ENCODE data around the gene ANKRD44. TPM values are rescaled to one million over a fixed set of nuclear protein-coding genes. Genes with fewer than 3 reads are reported as not detected.

Gene ANKRD44
- total and polyA plus RNA-seq, 2 of the 8 experiments (the other 6 are each of a cell fraction or from before 2014, with no cell fraction given), result 1.2 to 1.3 TPM

GRCh38 chr2:197028230-197028629 lies 282.4 kb downstream of the ANKRD44 start:
- H3K23ac ChIP-seq (ENCODE audit: insufficient read length), result no peak overlapping the region
- H2BK5ac ChIP-seq (ENCODE audit: low read depth, low read length), result no peak overlapping the region
- no peaks in the 10 kb centered on the region for H3K27me3 ChIP-seq (replicated peaks in 1 of 4; ENCODE audit: control insufficient read depth in 3 of 4, extremely low read depth in 1 of 4, insufficient read depth in 3 of 4, low read length in 3 of 4)
- 86% methylated on average over 4 of the region's 4 CpGs; no CpG with 5 or more reads in 1 of the 2 experiments for WGBS, 2 experiments (ENCODE audit: extremely low coverage in 1 of 2, insufficient coverage in 1 of 2, insufficient read length in 1 of 2, insufficient replicate concordance in 2 of 2, low coverage in 1 of 2, low lambda C conversion rate in 2 of 2, missing lambda C conversion rate in 1 of 2)
- CTCF ChIA-PET (ENCODE audit: partially characterized antibody), result interaction anchor here (0.5 to 5.4 kb wide), 8 partner anchors 9 to 322 kb away, joined by 3 to 41 read pairs (median 4); no protein-coding TSS in a partner anchor
- H2BK12ac ChIP-seq (ENCODE audit: low read depth, low read length), result no peak overlapping the region
- H3K56ac ChIP-seq (replicated peaks; ENCODE audit: insufficient read length, low read depth, low read length), result no peak overlapping the region
- H2BK120ac ChIP-seq (replicated peaks; ENCODE audit: low read depth, low read length), result no peak overlapping the region
- H3K27ac ChIP-seq (ENCODE audit: low read depth, low read length), result no peak overlapping the region
- no peak overlapping the region for H3K4me3 ChIP-seq (ENCODE audit: extremely low read depth in 1 of 4, insufficient read depth in 2 of 4, low read depth in 3 of 4, low read length in 4 of 4)
- H3K36me3 ChIP-seq (ENCODE audit: control insufficient read depth in 2 of 4, insufficient read depth in 4 of 4, low read length in 3 of 4), result no peaks in the 10 kb centered on the region
- no peak overlapping the region for H2AK5ac ChIP-seq (ENCODE audit: low read depth, low read length)
- no peak overlapping the region for H4K5ac ChIP-seq (ENCODE audit: insufficient read length, low read depth, low read length)
- H2BK20ac ChIP-seq (ENCODE audit: low read length), result no peak overlapping the region
- no peak overlapping the region for H3K18ac ChIP-seq (ENCODE audit: extremely low read depth, low read length)
- no peaks in the 10 kb centered on the region for H3K9me3 ChIP-seq (ENCODE audit: insufficient read depth in 2 of 2, low read depth in 1 of 2, low read length in 1 of 2)
- H3K23me2 ChIP-seq (ENCODE audit: low read depth, low read length), result no peaks in the 10 kb centered on the region; the same call in 1 of the 2 replicates
- POLR2A ChIA-PET (ENCODE audit: partially characterized antibody), result no interaction called here
- no peak overlapping the region for H3K4me2 ChIP-seq (ENCODE audit: insufficient read depth in 1 of 2, low read depth in 2 of 2, low read length in 2 of 2)
- H4K91ac ChIP-seq (replicated peaks; ENCODE audit: insufficient read length, low read length), result no peak overlapping the region
- TF ChIP-seq MAX (IDR thresholded peaks at IDR 0.05) (no peak), GTF2F1 (IDR thresholded peaks at IDR 0.05; ENCODE audit: borderline replicate concordance, low read depth, low read length) (no peak), SP1 (IDR thresholded peaks at IDR 0.05; ENCODE audit: low read depth, low read length) (no peak), TEAD4 (IDR thresholded peaks at IDR 0.05; ENCODE audit: low read depth, low read length) (no peak), ZNF274 (IDR thresholded peaks at IDR 0.05; ENCODE audit: borderline replicate concordance, extremely low read depth, low read length) (no peak), BRCA1 (IDR thresholded peaks at IDR 0.05; ENCODE audit: low read depth, low read length) (no peak), TCF12 (IDR thresholded peaks at IDR 0.05; ENCODE audit: low read depth, low read length) (no peak), E2F6 (IDR thresholded peaks at IDR 0.05) (no peak)
- H3K4ac ChIP-seq (replicated peaks; ENCODE audit: insufficient read length, low read depth, low read length), result no peak overlapping the region
- H2BK15ac ChIP-seq (ENCODE audit: low read length), result no peak overlapping the region
- FAIRE-seq, result no peak
- no peak overlapping the region for H3K9ac ChIP-seq (replicated peaks in 1 of 4; ENCODE audit: extremely low read depth in 1 of 4, low read depth in 3 of 4, low read length in 3 of 4)
- H2AFZ ChIP-seq (ENCODE audit: low read length), result no peak overlapping the region
- DNase-seq (ENCODE audit: low read depth in 1 of 2, low spot score in 2 of 2), result no peak
- H3K14ac ChIP-seq (ENCODE audit: insufficient read length), result no peak overlapping the region
- H3K79me2 ChIP-seq (ENCODE audit: control insufficient read depth in 1 of 2, insufficient read depth in 2 of 2, low read length in 2 of 2), result no peaks in the 10 kb centered on the region
- H4K20me1 ChIP-seq (replicated peaks in 1 of 2; ENCODE audit: control insufficient read depth in 1 of 2, insufficient read depth in 2 of 2, low read length in 2 of 2), result no peaks in the 10 kb centered on the region
- H3K4me1 ChIP-seq (replicated peaks in 1 of 4; ENCODE audit: control insufficient read depth in 3 of 4, insufficient read depth in 4 of 4, low read length in 3 of 4), result no peaks in the 10 kb centered on the region; a peak in 2 of 7 replicates
- no peaks in the 10 kb centered on the region for H3K79me1 ChIP-seq (ENCODE audit: low read depth, low read length)
- H4K8ac ChIP-seq (ENCODE audit: extremely low read depth, insufficient read depth, low read length), result no peak overlapping the region

Measured in H1 (cell line).